ENCODE results near the gene ZNF584.

The ZNF584 gene

DNA sequence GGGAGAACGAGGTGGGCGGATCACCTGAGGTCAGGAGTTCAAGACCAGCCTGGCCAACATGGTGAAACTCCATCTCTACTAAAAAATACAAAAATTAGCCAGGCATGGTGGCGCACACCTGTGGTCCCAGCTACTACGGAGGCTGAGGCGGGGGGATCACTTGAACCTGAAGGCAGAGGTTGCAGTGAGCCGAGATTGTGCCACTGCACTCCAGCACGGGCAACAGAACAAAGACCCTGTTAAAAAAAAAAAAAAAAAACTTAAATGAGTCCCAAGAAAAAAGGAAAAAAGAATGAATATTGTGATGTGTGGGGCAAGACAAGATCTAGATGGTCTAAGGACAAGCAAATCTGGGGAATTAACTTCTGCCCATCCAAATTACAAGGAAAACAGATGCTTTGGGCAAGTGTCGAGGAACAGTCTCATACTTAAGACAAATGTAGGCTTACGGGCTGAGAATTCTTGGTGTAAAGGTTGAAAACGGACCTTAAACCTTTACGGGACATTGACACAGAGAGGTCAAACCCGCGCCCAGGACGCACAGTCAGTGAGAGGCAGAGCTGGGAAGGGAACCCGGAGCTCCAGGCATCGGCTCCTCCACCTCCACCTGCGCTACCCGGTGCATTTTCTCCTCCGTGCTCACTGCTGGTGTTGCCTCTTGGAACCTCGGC, 57.8 kb downstream of the ZNF584 start:
- no peak for DNase-seq (ENCODE audit: low spot score)

DNA sequence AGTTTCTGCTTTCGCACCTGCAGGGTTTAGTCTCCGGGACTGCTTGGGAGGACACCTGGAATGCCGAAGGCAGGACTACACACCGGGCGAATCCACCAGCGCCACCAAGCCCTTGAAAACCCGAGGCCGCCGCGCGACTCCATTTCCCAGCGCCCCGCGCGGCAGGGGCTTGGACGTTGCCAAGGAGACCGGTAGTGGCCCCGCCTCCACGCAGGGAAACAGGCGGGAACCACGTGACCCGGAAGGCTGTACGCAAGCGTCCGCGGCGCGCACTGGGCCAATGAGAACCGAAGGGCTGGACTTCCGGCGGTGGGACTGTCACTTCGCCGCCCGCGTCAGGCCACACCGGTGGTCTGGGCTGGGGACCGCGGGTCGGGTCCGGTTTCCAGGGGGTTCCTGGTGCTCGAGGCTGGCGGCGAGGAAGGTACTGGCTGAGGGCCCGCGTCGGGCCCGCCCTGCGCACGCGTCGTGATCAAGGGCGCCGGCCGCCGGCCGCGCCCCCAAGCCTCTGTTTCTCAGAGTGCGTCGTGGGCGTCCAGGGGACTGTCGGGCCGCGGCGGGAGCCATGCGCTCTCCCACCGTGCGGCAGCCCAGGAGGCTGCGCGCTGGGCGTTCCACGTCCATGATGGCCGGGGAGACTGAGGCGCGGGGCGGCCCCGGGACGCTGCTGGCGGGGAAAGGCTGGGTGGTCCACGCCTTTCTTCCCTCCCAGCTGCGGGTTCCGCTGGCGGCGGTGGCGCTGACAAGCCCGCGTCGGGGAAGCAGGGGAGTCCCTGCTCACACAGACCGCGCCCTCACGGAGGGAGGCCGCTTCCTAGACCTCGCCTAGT, 58.5 kb downstream of the ZNF584 start, which contains the start of gene ZNF324:
TSS of gene ZNF324 (plus strand) at position 321 of the 830 bp plus-strand sequence. CDS start 2,106 bp downstream, outside the sequence.
- DNase-seq (ENCODE audit: low spot score) = peak; percentile 96
